HepG2 (cell line): Measurements from ENCODE around the gene DDT. TPM values are rescaled to one million over a fixed set of nuclear protein-coding genes. Genes with fewer than 3 reads are reported as not detected.

Experiments used
- CCDC6 ChIP-seq: sonication (generic); formaldehyde crosslinking; IDR thresholded peaks from 2 replicates; pipeline ENCODE4 v1.8.1; 2022; ENCODE audit warnings: mild to moderate bottlenecking, missing genetic modification reagents, moderate library complexity
- KAT2B ChIP-seq: fragments of 150-350 bp; IDR thresholded peaks from 2 replicates; pipeline ENCODE4 v1.6.1; 2014; ENCODE audit warnings: low read depth, low read length, borderline replicate concordance
- KLF13 ChIP-seq: sonication (generic); formaldehyde crosslinking; IDR thresholded peaks from 2 replicates; pipeline ENCODE4 v1.4.0; 2020; ENCODE audit warnings: mild to moderate bottlenecking, missing genetic modification reagents
- LCORL ChIP-seq, 2 experiments: fragments of 450-650 bp in 1 of 2; sonication (generic) in 1 of 2; formaldehyde crosslinking in 1 of 2; IDR thresholded peaks; 2 replicates each; pipeline versions ENCODE4 v1.5.0 to v1.6.1; 2017 to 2020; ENCODE audit warnings: antibody characterized with exemption in 1 of 2, missing genetic modification reagents in 1 of 2
- MEIS2 ChIP-seq: sonication (generic); formaldehyde crosslinking; IDR thresholded peaks from 2 replicates; pipeline ENCODE4 v1.9.0; 2021; ENCODE audit warnings: mild to moderate bottlenecking, missing genetic modification reagents
- MTA3 ChIP-seq: sonication (generic); formaldehyde crosslinking; IDR thresholded peaks from 2 replicates; pipeline ENCODE4 v1.4.0; 2020; ENCODE audit warnings: missing genetic modification reagents
- PCBP2 ChIP-seq: fragments of 200-400 bp; formaldehyde crosslinking; optimal IDR thresholded peaks from 2 replicates; pipeline ENCODE3; 2018; ENCODE audit warnings: low read length, low read depth; ENCODE audit not compliant: poor library complexity, severe bottlenecking
- PRPF4 ChIP-seq: fragments of 200-400 bp; formaldehyde crosslinking; IDR thresholded peaks from 2 replicates; pipeline ENCODE4 v1.6.1; 2016; ENCODE audit warnings: low read length, low read depth; ENCODE audit not compliant: poor library complexity, severe bottlenecking
- REST ChIP-seq, 2 experiments: IDR thresholded peaks; 2 replicates each; pipeline ENCODE4 v1.6.1; 2011 to 2012; ENCODE audit warnings: low read length in 2 of 2, borderline replicate concordance in 1 of 2, low read depth in 1 of 2, mild to moderate bottlenecking in 1 of 2, moderate library complexity in 1 of 2
- SIN3A ChIP-seq: IDR thresholded peaks from 2 replicates; pipeline ENCODE4 v1.6.1; 2011; ENCODE audit warnings: low read depth, mild to moderate bottlenecking, control low read depth, low read length, borderline replicate concordance
- SMARCE1 ChIP-seq: fragments of 450-650 bp; IDR thresholded peaks from 2 replicates; pipeline ENCODE4 v1.6.1; 2017; ENCODE audit warnings: borderline replicate concordance
- SNAPC2 ChIP-seq: sonication (generic); formaldehyde crosslinking; IDR thresholded peaks from 2 replicates; pipeline ENCODE4 v1.8.1; 2022; ENCODE audit warnings: mild to moderate bottlenecking, missing genetic modification reagents
- TIGD3 ChIP-seq: sonication (generic); formaldehyde crosslinking; IDR thresholded peaks from 2 replicates; pipeline ENCODE4 v1.5.1; 2020; ENCODE audit warnings: mild to moderate bottlenecking, missing genetic modification reagents, borderline replicate concordance
- ZBTB38 ChIP-seq: sonication (generic); formaldehyde crosslinking; IDR thresholded peaks from 2 replicates; pipeline ENCODE4 v1.5.1; 2020; ENCODE audit warnings: mild to moderate bottlenecking, missing genetic modification reagents
- ZFX ChIP-seq: sonication (generic); formaldehyde crosslinking; IDR thresholded peaks from 2 replicates; pipeline ENCODE4 v1.4.0; 2020; ENCODE audit warnings: mild to moderate bottlenecking, low read depth, missing genetic modification reagents, moderate library complexity
- ZMYM4 ChIP-seq: sonication (generic); formaldehyde crosslinking; IDR thresholded peaks from 2 replicates; pipeline ENCODE4 v1.8.1; 2023; ENCODE audit warnings: mild to moderate bottlenecking, missing genetic modification reagents
- ZNF230 ChIP-seq: sonication (generic); formaldehyde crosslinking; IDR thresholded peaks from 2 replicates; pipeline ENCODE4 v1.4.0; 2020; ENCODE audit warnings: mild to moderate bottlenecking, missing genetic modification reagents
- ZNF281 ChIP-seq: sonication (generic); formaldehyde crosslinking; IDR thresholded peaks from 2 replicates; pipeline ENCODE4 v1.4.0; 2020; ENCODE audit warnings: missing genetic modification reagents, borderline replicate concordance
- ZNF337 ChIP-seq: sonication (generic); formaldehyde crosslinking; IDR thresholded peaks from 2 replicates; pipeline ENCODE4 v1.5.1; 2020; ENCODE audit warnings: missing genetic modification reagents, low read depth, mild to moderate bottlenecking, borderline replicate concordance
- ZNF772 ChIP-seq: sonication (generic); formaldehyde crosslinking; IDR thresholded peaks from 2 replicates; pipeline ENCODE4 v1.5.0; 2020; ENCODE audit warnings: mild to moderate bottlenecking, missing genetic modification reagents
- polyA plus RNA-seq, 8 experiments: library from polyadenylated mRNA; depleted of rRNA in 3 of 8; stranded (reverse) in 7 of 8; unstranded in 1 of 8; fragments of >200 nt; fragmentation: Illumina TruSeq in 4 of 8; extraction: Trizol in 4 of 8; gene quantifications; 2 replicates each; pipeline versions ENCODE4 v1.2.1 to v1.2.3, GENCODE V29; 2011 to 2016; ENCODE audit warnings: low read depth in 4 of 8, missing spikeins in 1 of 8, mixed read lengths in 1 of 8; ENCODE audit not compliant: insufficient read depth in 1 of 8
- total RNA-seq, 5 experiments: library from RNA; depleted of rRNA; stranded (reverse); fragments of >200 nt; fragmentation: Illumina TruSeq; extraction: Trizol; gene quantifications; 2 replicates each; pipeline ENCODE4 v1.2.3, GENCODE V29; 2016; ENCODE audit warnings: low read depth in 1 of 5

DDT gene
- total and polyA plus RNA-seq, 2 of the 13 experiments (the other 11 are each of a cell fraction or from before 2014, with no cell fraction given): 143 to 181 TPM

- TF ChIP-seq ZNF281 (no peak; the same call in 1 of the 2 replicates), PCBP2 (no peak), SMARCE1 (no peak), CCDC6 (CRISPR knock-in tag) (0 out of 2 replicates have a peak, but pooled peaks have one; percentile 42), KAT2B (no peak), SIN3A (no peak), ZNF337 (CRISPR knock-in tag) (no peak), LCORL (IDR thresholded peaks at IDR 0.05) (no peak), LCORL (CRISPR knock-in tag; IDR thresholded peaks at IDR 0.05) (no peak), ZMYM4 (CRISPR knock-in tag) (no peak), MEIS2 (no peak), KLF13 (CRISPR knock-in tag) (no peak), PRPF4 (no peak), ZBTB38 (CRISPR knock-in tag) (no peak), ZNF772 (CRISPR knock-in tag) (0 out of 2 replicates have a peak, but pooled peaks have one; percentile 15), SNAPC2 (CRISPR knock-in tag) (no peak), MTA3 (no peak), ZFX (CRISPR knock-in tag) (peak; percentile 42; the same call in 1 of the 2 replicates), TIGD3 (CRISPR knock-in tag) (no peak), REST (IDR thresholded peaks at IDR 0.05; ENCODE audit: borderline replicate concordance in 1 of 2, low read depth in 1 of 2, low read length in 2 of 2) (peak in 1 of 2 experiments; percentile 6; a peak in 1 of 4 replicates), ZNF230 (no peak)
Measured at GRCh38 chr22:24009227-24010017, 35.2 kb upstream of the DDT start (continued).
